H1 (cell line): ENCODE results near the gene EPB41L4B. TPM values are rescaled to one million over a fixed set of nuclear protein-coding genes. Genes with fewer than 3 reads are reported as not detected.

Source experiments
- CTCF ChIA-PET: fragments of 300-600 bp; sonication (Branson Sonifier 250); formaldehyde crosslinking; loops from one replicate; lab custom pipeline; 2021; ENCODE audit not compliant: partially characterized antibody; lab: Charles Lee
- POLR2A ChIA-PET: fragments of 300-600 bp; sonication (Branson Sonifier 250); formaldehyde crosslinking; loops from one replicate; lab custom pipeline; 2021; ENCODE audit warnings: inconsistent platforms; ENCODE audit not compliant: partially characterized antibody; lab: Charles Lee
- DNase-seq, 2 experiments: peaks; one replicate each; pipeline versions ENCODE4 v3.0.0 to v3.0.0-alpha.2; 2010 to 2022; ENCODE audit warnings: low spot score in 2 of 2, low read depth in 1 of 2, mixed read lengths in 1 of 2
- FAIRE-seq: peaks from 2 replicates; lab custom pipeline; 2011; peaks lifted over from hg19 to GRCh38; lab: Jason Lieb, UNC
- H2AFZ ChIP-seq: 2 replicates; pipeline ENCODE4 v1.8.1; 2012; ENCODE audit warnings: low read length, inconsistent platforms
- H2AK5ac ChIP-seq: 2 replicates; pipeline ENCODE4 v1.6.1; 2013; ENCODE audit warnings: low read depth, low read length
- H2BK120ac ChIP-seq: replicated peaks from 2 replicates; pipeline ENCODE3; 2013; ENCODE audit warnings: low read depth, low read length, inconsistent platforms
- H2BK12ac ChIP-seq: 2 replicates; pipeline ENCODE4 v1.6.1; 2013; ENCODE audit warnings: low read depth, low read length
- H2BK15ac ChIP-seq: 2 replicates; pipeline ENCODE4 v1.6.1; 2013; ENCODE audit warnings: low read length
- H2BK20ac ChIP-seq: 2 replicates; pipeline ENCODE4 v1.6.1; 2013; ENCODE audit warnings: low read length
- H2BK5ac ChIP-seq: 2 replicates; pipeline ENCODE4 v1.6.1; 2013; ENCODE audit warnings: low read depth, low read length
- H3K14ac ChIP-seq: 2 replicates; pipeline ENCODE4 v1.6.1; 2013; ENCODE audit warnings: inconsistent platforms; ENCODE audit not compliant: insufficient read length
- H3K18ac ChIP-seq: 2 replicates; pipeline ENCODE4 v1.6.1; 2013; ENCODE audit warnings: low read length; ENCODE audit errors: extremely low read depth
- H3K23ac ChIP-seq: 2 replicates; pipeline ENCODE4 v1.6.1; 2013; ENCODE audit warnings: inconsistent platforms; ENCODE audit not compliant: insufficient read length
- H3K23me2 ChIP-seq: 2 replicates; pipeline ENCODE4 v1.6.1; 2013; ENCODE audit warnings: low read depth, low read length
- H3K27ac ChIP-seq: 2 replicates; pipeline ENCODE4 v1.6.1; 2011; ENCODE audit warnings: low read depth, low read length, inconsistent platforms
- H3K27me3 ChIP-seq, 4 experiments: replicated peaks in 1 of 4; 1 replicate in 1 of 4; 2 replicates in 3 of 4; pipeline versions ENCODE4 v1.6.1 to v1.8.1; 2011 to 2013; ENCODE audit warnings: low read length in 3 of 4, mild to moderate bottlenecking in 3 of 4, inconsistent platforms in 2 of 4, mixed read lengths in 2 of 4, moderate library complexity in 1 of 4; ENCODE audit not compliant: control insufficient read depth in 3 of 4, insufficient read depth in 3 of 4; ENCODE audit errors: extremely low read depth in 1 of 4
- H3K36me3 ChIP-seq, 4 experiments: 2 replicates each; pipeline versions ENCODE4 v1.6.1 to v1.8.1; 2011 to 2013; ENCODE audit warnings: mild to moderate bottlenecking in 4 of 4, low read length in 3 of 4, moderate library complexity in 2 of 4, control low read depth in 1 of 4, inconsistent platforms in 1 of 4; ENCODE audit not compliant: insufficient read depth in 4 of 4, control insufficient read depth in 2 of 4
- H3K4ac ChIP-seq: replicated peaks from 2 replicates; pipeline ENCODE3; 2013; ENCODE audit warnings: low read length, low read depth, mixed read lengths, inconsistent platforms; ENCODE audit not compliant: insufficient read length
- H3K4me1 ChIP-seq, 4 experiments: replicated peaks in 1 of 4; 1 replicate in 1 of 4; 2 replicates in 3 of 4; pipeline versions ENCODE4 v1.6.1 to v1.8.1; 2011 to 2013; ENCODE audit warnings: low read length in 3 of 4, inconsistent platforms in 2 of 4, mixed read lengths in 1 of 4; ENCODE audit not compliant: insufficient read depth in 4 of 4, control insufficient read depth in 3 of 4
- H3K4me2 ChIP-seq, 2 experiments: 2 replicates each; pipeline versions ENCODE4 v1.6.1 to v1.8.1; 2011 to 2013; ENCODE audit warnings: low read depth in 2 of 2, low read length in 2 of 2, control low read depth in 1 of 2, inconsistent platforms in 1 of 2, mild to moderate bottlenecking in 1 of 2; ENCODE audit not compliant: insufficient read depth in 1 of 2
- H3K4me3 ChIP-seq, 4 experiments: fragments of 200-600, 300-600 bp in 1 of 4; sonication (generic), shearing (Covaris generic), sonication (Bioruptor Twin) in 1 of 4; 2 replicates each; pipeline versions ENCODE4 v1.5.1 to v1.8.1; 2011 to 2016; ENCODE audit warnings: low read length in 4 of 4, low read depth in 3 of 4, control low read depth in 2 of 4, inconsistent platforms in 2 of 4, mild to moderate bottlenecking in 2 of 4, mixed read lengths in 1 of 4, moderate library complexity in 1 of 4; ENCODE audit not compliant: insufficient read depth in 2 of 4; ENCODE audit errors: extremely low read depth in 1 of 4
- H3K56ac ChIP-seq: replicated peaks from 2 replicates; pipeline ENCODE3; 2013; ENCODE audit warnings: low read depth, mild to moderate bottlenecking, mixed read lengths, low read length, inconsistent platforms; ENCODE audit not compliant: insufficient read length
- H3K79me1 ChIP-seq: 2 replicates; pipeline ENCODE4 v1.6.1; 2013; ENCODE audit warnings: low read depth, low read length, control low read depth
- H3K79me2 ChIP-seq, 2 experiments: 2 replicates each; pipeline versions ENCODE4 v1.6.1 to v1.8.1; 2012 to 2013; ENCODE audit warnings: low read length in 2 of 2, mild to moderate bottlenecking in 2 of 2, inconsistent platforms in 1 of 2; ENCODE audit not compliant: insufficient read depth in 2 of 2, control insufficient read depth in 1 of 2
- H3K9ac ChIP-seq, 4 experiments: replicated peaks in 1 of 4; 1 replicate in 1 of 4; 2 replicates in 3 of 4; pipeline versions ENCODE4 v1.6.1 to v1.8.1; 2011 to 2013; ENCODE audit warnings: low read depth in 3 of 4, low read length in 3 of 4, control low read depth in 2 of 4, mild to moderate bottlenecking in 2 of 4, moderate library complexity in 2 of 4, inconsistent platforms in 1 of 4; ENCODE audit errors: extremely low read depth in 1 of 4
- H3K9me3 ChIP-seq, 2 experiments: 2 replicates each; pipeline versions ENCODE4 v1.6.1 to v1.8.1; 2012 to 2013; ENCODE audit warnings: mild to moderate bottlenecking in 2 of 2, moderate library complexity in 2 of 2, control low read depth in 1 of 2, inconsistent platforms in 1 of 2, low read depth in 1 of 2, low read length in 1 of 2, mixed read lengths in 1 of 2; ENCODE audit not compliant: insufficient read depth in 2 of 2
- H4K20me1 ChIP-seq, 2 experiments: replicated peaks in 1 of 2; 2 replicates each; pipeline versions ENCODE3 to v1.8.1; 2011 to 2013; ENCODE audit warnings: inconsistent platforms in 2 of 2, low read length in 2 of 2, mild to moderate bottlenecking in 1 of 2; ENCODE audit not compliant: insufficient read depth in 2 of 2, control insufficient read depth in 1 of 2
- H4K5ac ChIP-seq: 2 replicates; pipeline ENCODE4 v1.6.1; 2013; ENCODE audit warnings: low read length, low read depth, mixed read lengths, inconsistent platforms; ENCODE audit not compliant: insufficient read length
- H4K8ac ChIP-seq: 2 replicates; pipeline ENCODE4 v1.8.0; 2013; ENCODE audit warnings: mild to moderate bottlenecking, moderate library complexity, low read length, inconsistent platforms; ENCODE audit not compliant: insufficient read depth; ENCODE audit errors: extremely low read depth
- H4K91ac ChIP-seq: replicated peaks from 2 replicates; pipeline ENCODE3; 2013; ENCODE audit warnings: low read length, mixed read lengths, inconsistent platforms; ENCODE audit not compliant: insufficient read length
- BCL11A ChIP-seq, 2 experiments: IDR thresholded peaks; one replicate each; pipeline ENCODE4 v1.6.1; 2011; ENCODE audit warnings: low read depth in 2 of 2, low read length in 2 of 2, mild to moderate bottlenecking in 2 of 2
- EZH2 ChIP-seq: fragments of 200-600 bp; sonication (generic); IDR thresholded peaks from 2 replicates; pipeline ENCODE4 v1.7.1; 2012; ENCODE audit warnings: low read depth, mild to moderate bottlenecking, moderate library complexity, low read length, inconsistent platforms; ENCODE audit not compliant: severe bottlenecking
- FOSL1 ChIP-seq: IDR thresholded peaks from 2 replicates; pipeline ENCODE4 v1.6.1; 2011; ENCODE audit warnings: mild to moderate bottlenecking, low read depth, low read length, moderate library complexity; ENCODE audit not compliant: insufficient read depth
- HDAC2 ChIP-seq, 2 experiments: fragments of 300-600 bp in 1 of 2; sonication (generic) in 1 of 2; IDR thresholded peaks; 2 replicates each; pipeline ENCODE4 v1.6.1; 2011 to 2012; ENCODE audit warnings: low read depth in 2 of 2, low read length in 2 of 2, mild to moderate bottlenecking in 2 of 2, moderate library complexity in 2 of 2, borderline replicate concordance in 1 of 2, inconsistent platforms in 1 of 2
- POLR2AphosphoS5 ChIP-seq: IDR thresholded peaks from 2 replicates; pipeline ENCODE4 v1.6.1; 2011; ENCODE audit warnings: low read depth, low read length
- SIRT6 ChIP-seq: IDR thresholded peaks from one replicate; pipeline ENCODE4 v1.7.1; 2012; ENCODE audit warnings: low read length, inconsistent platforms
- TAF1 ChIP-seq: IDR thresholded peaks from 2 replicates; pipeline ENCODE4 v1.6.1; 2011; ENCODE audit warnings: mild to moderate bottlenecking, low read depth, low read length
- TBP ChIP-seq: IDR thresholded peaks from 2 replicates; pipeline ENCODE4 v1.6.1; 2011; ENCODE audit warnings: low read depth, low read length, improper control_type of control experiment
- WGBS, 2 experiments: shearing (Covaris generic) in 1 of 2; methylation state at CpG; one replicate each; pipeline versions ENCODE4 v1.1.6 to v1.1.7; 2013 to 2015; ENCODE audit warnings: low lambda C conversion rate in 2 of 2, mixed read lengths in 2 of 2, inconsistent platforms in 1 of 2, low coverage in 1 of 2, missing lambda C conversion rate in 1 of 2; ENCODE audit not compliant: insufficient replicate concordance in 2 of 2, insufficient coverage in 1 of 2, insufficient read length in 1 of 2; ENCODE audit errors: extremely low coverage in 1 of 2, missing lambda C conversion rate in 1 of 2; 5-methylcytosine and 5-hydroxymethylcytosine counted together
- polyA plus RNA-seq, 7 experiments: library from polyadenylated mRNA; depleted of rRNA in 3 of 7; stranded (reverse) in 5 of 7; unstranded in 2 of 7; fragments of >200 nt in 5 of 7; fragments of 200-250 nt in 2 of 7; gene quantifications; 1 replicate in 5 of 7; 2 replicates in 1 of 7; 4 replicates in 1 of 7; pipeline versions ENCODE4 v1.2.1 to v1.2.3, GENCODE V29; 2011 to 2013; ENCODE audit warnings: missing spikeins in 2 of 7, mixed read lengths in 2 of 7
- total RNA-seq: library from RNA; stranded (reverse); fragmentation: NEBNext Ultra II Directional; extraction: Animal tissue kit (Norgen Biotek cat#: 25700); gene quantifications from 2 replicates; pipeline ENCODE4 v1.2.1, GENCODE V29; 2021
- TF ChIP-seq, protein P1 (sequence below): IDR thresholded peaks from 2 replicates; pipeline ENCODE4 v1.6.1; 2011; ENCODE audit warnings: low read depth, mild to moderate bottlenecking, low read length; ENCODE audit not compliant: insufficient read depth

EPB41L4B gene
- total and polyA plus RNA-seq, 2 of the 8 experiments (the other 6 are each of a cell fraction or from before 2014, with no cell fraction given) = 11.9 to 25.0 TPM

DNA sequence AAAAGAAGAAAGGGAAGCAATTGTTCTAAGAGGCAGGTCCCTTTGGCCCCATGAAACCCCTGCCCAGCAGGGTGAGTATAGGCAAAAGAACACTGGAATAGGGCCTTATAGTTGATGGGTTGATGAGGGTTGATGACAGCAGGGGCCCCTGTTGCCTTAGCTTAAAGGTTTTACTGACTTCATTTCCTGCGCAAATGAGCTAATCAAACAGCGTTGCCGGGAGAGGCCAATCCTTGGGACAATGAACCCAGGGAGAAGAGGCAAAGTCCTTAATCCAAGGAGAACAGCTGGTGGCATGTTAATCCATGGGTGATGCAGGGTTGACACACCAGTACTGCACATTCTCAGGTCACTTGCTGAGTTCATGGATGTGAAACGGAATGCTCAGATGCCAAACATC lies 22.0 kb upstream of the EPB41L4B start:
- FAIRE-seq (no peak), DNase-seq (no peak)
- no peaks in the 10 kb centered on the region for H4K20me1 ChIP-seq
- no peak overlapping the region for H4K8ac ChIP-seq
- H3K79me1 ChIP-seq = no peaks in the 10 kb centered on the region
- TF ChIP-seq FOSL1 (no peak), TAF1 (no peak), TBP (no peak), SIRT6 (no peak), EZH2 (no peak), POLR2AphosphoS5 (no peak), BCL11A (IDR thresholded peaks at IDR 0.05; ENCODE audit: low read depth in 2 of 2, low read length in 2 of 2) (no peak), HDAC2 (IDR thresholded peaks at IDR 0.05; ENCODE audit: borderline replicate concordance in 1 of 2, low read depth in 2 of 2, low read length in 2 of 2) (no peak)
- TF ChIP-seq, protein P1, sequence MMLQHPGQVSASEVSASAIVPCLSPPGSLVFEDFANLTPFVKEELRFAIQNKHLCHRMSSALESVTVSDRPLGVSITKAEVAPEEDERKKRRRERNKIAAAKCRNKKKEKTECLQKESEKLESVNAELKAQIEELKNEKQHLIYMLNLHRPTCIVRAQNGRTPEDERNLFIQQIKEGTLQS = no peak
- TF ChIP-seq, all 59 proteins: peak for 0
- Histone ChIP-seq H3K79me2 (no peaks in the 10 kb centered on the region), H3K4ac (no peak overlapping the region), H3K4me3 (no peak overlapping the region), H3K9me3 (no peaks in the 10 kb centered on the region), H3K4me1 (peaks cover 6 to 9% (median 7%) of the 10 kb centered on the region in 4 experiments; a peak in 5 of 7 replicates), H4K91ac (no peak overlapping the region), H2AK5ac (no peak overlapping the region), H4K5ac (no peak overlapping the region), H2AFZ (no peak overlapping the region), H2BK12ac (no peak overlapping the region), H3K36me3 (no peaks in the 10 kb centered on the region), H3K27ac (no peak overlapping the region), H3K14ac (no peak overlapping the region), H3K4me2 (no peak overlapping the region), H2BK5ac (no peak overlapping the region), H3K18ac (no peak overlapping the region), H3K56ac (no peak overlapping the region), H3K9ac (no peak overlapping the region), H3K23ac (no peak overlapping the region), H2BK15ac (no peak overlapping the region), H2BK120ac (no peak overlapping the region), H3K27me3 (no peaks in the 10 kb centered on the region), H2BK20ac (no peak overlapping the region), H3K23me2 (no peaks in the 10 kb centered on the region)
- ChIA-PET POLR2A (no interaction called here), CTCF (interaction anchor here (0.6 to 4.4 kb wide), 7 partner anchors 13 to 200 kb away, joined by 3 to 18 read pairs (median 4); no protein-coding TSS in a partner anchor)
- WGBS, 2 experiments = 97% methylated on average over 4 of the region's 4 CpGs; no CpG with 5 or more reads in 1 of the 2 experiments
